Measurements from ENCODE around the gene RNF186.
A peak's percentile ranks its signal among the peaks of the same experiment; 100 is the strongest.

The RNF186 gene

DNA sequence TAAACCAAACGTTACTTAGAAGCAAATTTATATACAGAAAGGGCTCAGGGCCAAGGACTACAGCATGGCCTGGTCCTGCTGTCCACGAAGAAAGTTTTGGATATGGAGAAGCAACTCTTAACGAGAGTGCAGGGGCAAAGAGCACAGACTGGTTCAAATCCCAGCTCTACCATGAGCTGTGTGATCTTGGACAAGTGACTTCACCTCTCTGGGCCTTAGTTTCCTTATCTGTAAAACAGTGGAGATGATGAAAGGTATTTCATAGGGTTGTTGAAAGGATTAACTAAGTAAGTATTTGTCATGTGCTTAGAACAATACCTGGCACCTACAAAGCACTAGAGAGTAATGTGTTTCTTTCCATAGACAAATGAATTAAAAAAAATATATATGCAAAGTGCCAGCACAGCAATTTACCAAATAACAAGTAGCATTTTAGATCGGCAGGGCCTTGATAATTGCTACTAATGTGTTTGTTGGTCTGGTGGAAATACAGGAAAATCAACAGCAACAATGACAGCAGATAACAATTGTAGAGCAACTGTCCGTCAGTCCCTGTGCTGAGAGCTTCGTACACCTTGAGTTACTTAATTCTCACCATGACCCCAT, 40.8 kb downstream of the RNF186 start:
- Histone ChIP-seq H3K27ac (ENCODE audit: low read depth, low read length) (no peak overlapping the region), H3K9me3 (ENCODE audit: control insufficient read depth, insufficient read depth, low read length) (no peaks in the 10 kb centered on the region), H3K4me1 (ENCODE audit: control insufficient read depth, insufficient read depth, low read length) (peaks cover 5% of the 10 kb centered on the region), H3K9ac (ENCODE audit: low read depth, low read length) (no peak overlapping the region), H3K4me3 (ENCODE audit: low read depth, low read length) (no peak overlapping the region), H3K27me3 (ENCODE audit: control insufficient read depth, insufficient read depth, low read length) (peaks cover 18% of the 10 kb centered on the region), H3K36me3 (ENCODE audit: control insufficient read depth, insufficient read depth, low read length) (no peaks in the 10 kb centered on the region)

DNA sequence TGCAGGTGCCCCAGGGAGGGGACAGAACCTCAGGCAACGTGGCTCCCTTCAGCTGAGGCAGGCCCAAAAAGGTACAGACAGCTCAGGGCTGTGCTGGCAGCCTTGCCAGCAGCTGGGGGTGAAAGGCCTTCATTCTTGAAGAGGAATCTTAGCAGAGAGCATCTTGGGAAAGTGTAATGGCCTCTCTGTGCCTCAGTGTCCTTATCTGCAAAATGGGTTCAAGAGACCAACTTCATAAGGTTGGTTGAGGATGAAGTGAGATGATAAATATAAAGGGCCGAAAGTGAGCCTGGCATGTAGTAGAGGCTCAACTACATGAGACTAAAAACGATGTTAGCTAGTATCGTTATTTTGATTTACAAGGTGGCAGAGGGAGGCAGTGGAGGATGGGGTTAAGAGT, 41.6 kb downstream of the RNF186 start:
- Histone ChIP-seq H3K4me1 (ENCODE audit: control insufficient read depth, insufficient read depth, low read length) (peaks cover 13% of the 10 kb centered on the region), H3K9ac (ENCODE audit: low read depth, low read length) (no peak overlapping the region), H3K4me3 (ENCODE audit: low read depth, low read length) (no peak overlapping the region), H3K27ac (ENCODE audit: low read depth, low read length) (no peak overlapping the region), H3K27me3 (ENCODE audit: control insufficient read depth, insufficient read depth, low read length) (peaks cover 10% of the 10 kb centered on the region), H3K9me3 (ENCODE audit: control insufficient read depth, insufficient read depth, low read length) (no peaks in the 10 kb centered on the region), H3K36me3 (ENCODE audit: control insufficient read depth, insufficient read depth, low read length) (no peaks in the 10 kb centered on the region)

DNA sequence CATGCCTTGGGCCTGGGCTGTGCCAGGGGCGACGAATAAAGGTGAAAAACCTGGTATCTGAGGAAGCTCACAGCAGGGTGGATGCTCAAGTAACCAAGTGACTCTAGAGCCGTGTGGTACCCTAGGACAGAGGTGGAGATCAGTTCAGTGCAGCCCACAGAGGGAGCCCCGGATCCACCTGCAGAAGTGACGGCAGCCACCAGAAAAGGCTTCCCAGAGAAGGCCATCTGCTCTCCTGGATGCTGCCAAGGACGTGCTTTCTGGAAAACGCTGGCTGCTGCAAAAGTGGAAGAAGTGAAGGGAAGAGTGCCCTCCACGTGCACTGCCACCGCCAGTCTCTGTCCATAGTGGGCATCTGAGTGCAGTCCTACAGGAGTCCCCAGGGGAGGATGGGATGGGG, 43.0 kb downstream of the RNF186 start:
- Histone ChIP-seq H3K36me3 (ENCODE audit: control insufficient read depth, insufficient read depth, low read length) (no peaks in the 10 kb centered on the region), H3K9ac (ENCODE audit: low read depth, low read length) (no peak overlapping the region), H3K9me3 (ENCODE audit: control insufficient read depth, insufficient read depth, low read length) (no peaks in the 10 kb centered on the region), H3K4me1 (ENCODE audit: control insufficient read depth, insufficient read depth, low read length) (peaks cover 14% of the 10 kb centered on the region), H3K4me3 (ENCODE audit: low read depth, low read length) (no peak overlapping the region), H3K27ac (ENCODE audit: low read depth, low read length) (no peak overlapping the region), H3K27me3 (ENCODE audit: control insufficient read depth, insufficient read depth, low read length) (no peaks in the 10 kb centered on the region; the same call in 1 of the 2 replicates)

DNA sequence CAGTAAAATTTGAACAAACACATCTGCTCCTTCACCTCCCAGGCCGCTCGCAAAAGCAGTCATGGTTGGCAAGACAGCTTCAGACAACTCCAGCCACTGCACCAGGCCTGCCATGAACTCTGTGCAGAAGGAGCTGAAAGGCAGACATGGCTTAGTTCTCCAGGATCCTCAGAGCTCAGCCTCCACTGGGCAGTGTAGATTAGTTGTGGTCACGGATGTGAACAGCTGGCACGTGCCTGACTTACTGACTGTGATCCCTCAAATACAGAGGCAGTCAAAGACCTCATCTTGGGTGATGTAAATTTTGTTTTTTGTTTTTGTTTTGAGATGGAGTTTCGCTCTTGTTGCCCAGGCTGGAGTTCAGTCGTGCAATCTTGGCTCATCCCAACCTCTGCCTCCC, 43.7 kb downstream of the RNF186 start:
- H3K9ac ChIP-seq (ENCODE audit: low read depth, low read length) = no peak overlapping the region
- no peaks in the 10 kb centered on the region for H3K9me3 ChIP-seq (ENCODE audit: control insufficient read depth, insufficient read depth, low read length)
- H3K27ac ChIP-seq (ENCODE audit: low read depth, low read length) = no peak overlapping the region
- no peaks in the 10 kb centered on the region for H3K27me3 ChIP-seq (ENCODE audit: control insufficient read depth, insufficient read depth, low read length)
- no peaks in the 10 kb centered on the region for H3K36me3 ChIP-seq (ENCODE audit: control insufficient read depth, insufficient read depth, low read length)
- peaks cover 14% of the 10 kb centered on the region for H3K4me1 ChIP-seq (ENCODE audit: control insufficient read depth, insufficient read depth, low read length)
- H3K4me3 ChIP-seq (ENCODE audit: low read depth, low read length) = no peak overlapping the region

DNA sequence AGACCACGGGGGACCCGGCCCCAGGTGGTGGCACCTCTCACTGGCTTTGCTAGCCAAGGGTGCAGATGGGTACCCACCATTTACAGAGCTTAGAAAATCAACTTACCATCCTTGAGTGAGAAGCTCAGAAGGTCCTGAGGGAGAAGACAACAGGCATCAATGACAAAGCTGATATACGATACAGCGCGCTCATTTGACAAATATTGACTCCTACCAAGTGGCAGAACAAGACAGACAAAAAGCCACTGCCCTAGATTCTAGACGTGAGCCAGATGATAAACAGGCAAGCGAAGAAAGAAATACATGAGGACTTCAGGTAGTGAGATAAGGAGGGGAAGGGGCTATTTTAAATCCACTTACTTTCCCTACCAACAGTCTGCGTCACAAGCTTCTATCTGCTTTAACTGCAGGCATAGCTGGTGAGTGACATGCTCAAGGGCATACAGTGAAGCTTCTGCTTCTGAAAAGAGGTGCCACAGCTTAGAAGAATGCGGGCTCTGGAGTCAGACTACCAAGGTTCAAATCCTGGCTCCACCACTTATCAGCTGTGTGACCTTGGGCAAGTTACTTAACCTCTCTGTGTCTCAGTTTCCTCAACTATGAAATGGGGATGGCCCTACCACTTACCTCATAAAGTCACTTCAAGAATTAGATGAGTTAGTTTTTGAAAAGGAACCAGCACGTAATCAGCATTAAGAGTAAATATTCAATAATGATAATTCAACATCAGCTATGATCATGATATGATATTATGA, 44.5 kb downstream of the RNF186 start:
- no peak overlapping the region for H3K27ac ChIP-seq (ENCODE audit: low read depth, low read length)
- H3K4me1 ChIP-seq (ENCODE audit: control insufficient read depth, insufficient read depth, low read length) = peaks cover 14% of the 10 kb centered on the region
- H3K4me3 ChIP-seq (ENCODE audit: low read depth, low read length) = no peak overlapping the region
- no peaks in the 10 kb centered on the region for H3K9me3 ChIP-seq (ENCODE audit: control insufficient read depth, insufficient read depth, low read length)
- no peaks in the 10 kb centered on the region for H3K36me3 ChIP-seq (ENCODE audit: control insufficient read depth, insufficient read depth, low read length)
- no peak overlapping the region for H3K9ac ChIP-seq (ENCODE audit: low read depth, low read length)
- no peaks in the 10 kb centered on the region for H3K27me3 ChIP-seq (ENCODE audit: control insufficient read depth, insufficient read depth, low read length)

DNA sequence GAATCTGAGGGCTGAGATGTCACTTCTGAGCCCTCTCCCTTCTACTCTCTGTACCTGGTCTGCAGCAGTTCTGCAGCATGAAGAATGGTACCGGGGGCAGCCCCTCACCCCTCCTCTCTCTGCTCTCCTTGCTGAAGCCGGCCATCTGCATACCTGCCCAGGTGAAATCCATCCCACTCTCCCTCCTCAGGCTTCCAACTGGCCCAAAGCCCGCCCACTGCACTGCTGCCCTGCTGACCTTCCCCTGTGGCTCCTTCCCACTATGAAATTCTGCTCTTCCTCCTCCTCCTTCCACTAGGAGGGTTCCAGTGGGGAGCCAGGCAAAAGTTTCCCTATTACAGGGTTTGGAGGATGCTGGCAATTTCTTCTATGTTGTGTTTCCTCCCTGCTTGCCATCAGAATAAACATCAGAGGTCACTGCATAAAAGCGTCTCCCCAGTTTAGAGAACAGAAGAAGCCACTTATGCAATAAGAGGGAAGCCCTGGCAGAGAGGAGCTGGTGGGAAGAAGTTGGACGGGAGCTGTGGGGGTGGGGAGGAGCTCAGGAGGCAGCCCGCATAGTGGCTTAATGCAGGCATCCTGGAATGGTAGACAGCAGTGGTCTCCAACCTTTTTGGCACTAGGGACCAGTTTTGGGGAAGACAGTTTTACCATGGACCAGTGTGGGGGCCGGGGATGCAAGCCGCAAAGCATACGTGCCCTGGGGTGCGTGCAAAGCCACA, 45.7 kb downstream of the RNF186 start:
- Histone ChIP-seq H3K9ac (ENCODE audit: low read depth, low read length) (no peak overlapping the region), H3K4me1 (ENCODE audit: control insufficient read depth, insufficient read depth, low read length) (peaks cover 14% of the 10 kb centered on the region), H3K27ac (ENCODE audit: low read depth, low read length) (no peak overlapping the region)

DNA sequence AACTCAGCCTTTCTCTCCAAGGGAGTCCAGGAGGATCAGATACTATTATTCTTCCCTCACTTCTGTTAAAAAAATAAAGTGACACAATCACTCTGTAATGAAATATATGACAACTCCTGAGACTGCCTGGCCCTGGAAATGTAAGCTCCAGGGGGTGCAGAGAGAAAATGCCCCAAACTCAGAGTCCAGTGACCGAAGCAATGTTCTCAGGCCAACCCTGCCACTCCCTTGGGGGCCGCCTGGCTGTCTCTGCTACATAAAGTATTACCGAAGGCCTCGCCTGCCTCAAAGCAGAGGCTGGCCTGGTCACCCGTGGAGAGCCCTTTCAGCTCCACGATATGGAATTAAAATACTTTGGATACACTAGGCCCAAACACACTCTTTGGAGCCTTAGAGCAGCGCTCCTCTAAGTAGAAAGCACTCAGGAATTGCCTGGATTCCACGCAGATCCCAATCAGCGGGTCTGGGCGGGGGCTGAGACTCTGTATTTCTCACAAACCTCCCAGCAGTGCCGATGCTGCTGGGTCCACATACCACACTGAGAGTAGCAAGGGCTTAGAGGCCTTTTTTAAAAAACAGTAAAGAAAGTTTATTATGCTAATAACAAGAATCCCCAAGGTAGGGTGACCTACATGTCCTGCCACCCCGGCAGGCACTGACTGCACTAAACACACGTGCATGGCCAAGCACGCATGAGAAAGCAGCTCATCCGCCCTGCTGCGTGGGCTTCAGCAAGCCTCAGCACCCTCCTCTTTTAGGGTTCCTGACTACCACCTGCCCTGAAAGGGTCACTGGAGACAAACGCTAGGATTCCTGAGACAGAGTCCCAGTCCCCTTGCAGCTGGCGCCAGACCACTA, 46.5 kb downstream of the RNF186 start:
- H3K27ac ChIP-seq (ENCODE audit: low read depth, low read length) = no peak overlapping the region
- H3K9me3 ChIP-seq (ENCODE audit: control insufficient read depth, insufficient read depth, low read length) = no peaks in the 10 kb centered on the region
- H3K4me1 ChIP-seq (ENCODE audit: control insufficient read depth, insufficient read depth, low read length) = peaks cover 14% of the 10 kb centered on the region
- H3K9ac ChIP-seq (ENCODE audit: low read depth, low read length) = no peak overlapping the region
- no peaks in the 10 kb centered on the region for H3K36me3 ChIP-seq (ENCODE audit: control insufficient read depth, insufficient read depth, low read length)
- no peak overlapping the region for H3K4me3 ChIP-seq (ENCODE audit: low read depth, low read length)
- no peaks in the 10 kb centered on the region for H3K27me3 ChIP-seq (ENCODE audit: control insufficient read depth, insufficient read depth, low read length)

More for the DNA sequence above, 45.7 kb downstream of the RNF186 start:
- Histone ChIP-seq H3K9me3 (ENCODE audit: control insufficient read depth, insufficient read depth, low read length) (no peaks in the 10 kb centered on the region), H3K36me3 (ENCODE audit: control insufficient read depth, insufficient read depth, low read length) (no peaks in the 10 kb centered on the region), H3K27me3 (ENCODE audit: control insufficient read depth, insufficient read depth, low read length) (no peaks in the 10 kb centered on the region), H3K4me3 (ENCODE audit: low read depth, low read length) (no peak overlapping the region)

DNA sequence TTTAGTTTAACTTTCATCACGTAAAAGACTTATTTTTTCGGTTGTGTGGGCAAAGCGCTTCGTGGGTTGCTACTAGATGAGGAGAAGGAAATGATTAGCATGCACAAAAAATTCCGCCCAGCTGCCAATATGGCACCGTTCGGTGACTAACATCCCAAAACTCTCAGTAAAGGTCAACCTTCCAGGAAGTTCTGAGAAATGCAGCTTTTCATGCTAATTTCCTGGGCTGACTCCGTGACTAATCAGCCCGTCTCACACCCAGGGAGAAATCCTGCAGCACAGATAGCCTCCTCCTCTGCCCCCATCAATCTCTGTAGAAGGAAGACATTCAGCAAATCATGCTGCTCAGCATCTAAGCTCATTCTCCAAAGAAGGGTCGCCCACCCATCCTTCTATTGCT, 49.5 kb downstream of the RNF186 start:
- H3K4me1 ChIP-seq (ENCODE audit: control insufficient read depth, insufficient read depth, low read length) = peaks cover 14% of the 10 kb centered on the region
- H3K9me3 ChIP-seq (ENCODE audit: control insufficient read depth, insufficient read depth, low read length) = no peaks in the 10 kb centered on the region
- peak overlapping the region; percentile 61 for H3K27ac ChIP-seq (ENCODE audit: low read depth, low read length)
- no peaks in the 10 kb centered on the region for H3K36me3 ChIP-seq (ENCODE audit: control insufficient read depth, insufficient read depth, low read length)
- H3K27me3 ChIP-seq (ENCODE audit: control insufficient read depth, insufficient read depth, low read length) = no peaks in the 10 kb centered on the region
- H3K9ac ChIP-seq (ENCODE audit: low read depth, low read length) = no peak overlapping the region
- H3K4me3 ChIP-seq (ENCODE audit: low read depth, low read length) = no peak overlapping the region

DNA sequence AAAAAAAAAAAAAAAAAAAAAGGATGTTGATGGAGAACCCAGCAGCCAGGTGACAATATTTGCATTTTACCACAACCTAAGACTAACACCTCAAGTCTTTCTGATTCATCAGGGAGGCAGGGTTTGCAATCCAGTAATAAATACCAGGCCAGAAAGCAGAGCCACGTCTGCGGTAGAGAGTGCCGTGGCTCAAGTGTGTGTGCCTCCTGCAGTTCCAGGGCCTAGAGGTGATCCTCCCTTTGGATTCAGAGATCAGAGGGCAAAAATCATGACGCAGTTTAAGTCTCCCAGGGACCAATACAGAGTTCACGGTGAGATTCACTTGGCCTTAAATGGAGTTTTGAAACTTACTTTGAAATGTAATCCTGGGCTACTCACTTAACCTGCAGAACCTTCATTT, 50.2 kb downstream of the RNF186 start:
- Histone ChIP-seq H3K27me3 (ENCODE audit: control insufficient read depth, insufficient read depth, low read length) (no peaks in the 10 kb centered on the region), H3K4me3 (ENCODE audit: low read depth, low read length) (no peak overlapping the region), H3K9me3 (ENCODE audit: control insufficient read depth, insufficient read depth, low read length) (no peaks in the 10 kb centered on the region), H3K9ac (ENCODE audit: low read depth, low read length) (no peak overlapping the region), H3K27ac (ENCODE audit: low read depth, low read length) (no peak overlapping the region), H3K36me3 (ENCODE audit: control insufficient read depth, insufficient read depth, low read length) (no peaks in the 10 kb centered on the region), H3K4me1 (ENCODE audit: control insufficient read depth, insufficient read depth, low read length) (peaks cover 14% of the 10 kb centered on the region)
